ENCODE measurements around the gene TFAP2C. TPM values are rescaled to one million over a fixed set of nuclear protein-coding genes. Genes with fewer than 3 reads are reported as not detected.
A peak's percentile ranks its signal among the peaks of the same experiment; 100 is the strongest.

The TFAP2C gene
- total and polyA plus RNA-seq, 2 experiments from 2014 or later: 11.9 to 14.3 TPM

GRCh38 chr20:56616716-56617115 is 12.4 kb upstream of the TFAP2C start (continued):
- TF ChIP-seq REST (IDR thresholded peaks at IDR 0.05; ENCODE audit: unreplicated experiment) (no peak), EZH2phosphoT487 (IDR thresholded peaks at IDR 0.05; ENCODE audit: unreplicated experiment) (no peak)

DNA sequence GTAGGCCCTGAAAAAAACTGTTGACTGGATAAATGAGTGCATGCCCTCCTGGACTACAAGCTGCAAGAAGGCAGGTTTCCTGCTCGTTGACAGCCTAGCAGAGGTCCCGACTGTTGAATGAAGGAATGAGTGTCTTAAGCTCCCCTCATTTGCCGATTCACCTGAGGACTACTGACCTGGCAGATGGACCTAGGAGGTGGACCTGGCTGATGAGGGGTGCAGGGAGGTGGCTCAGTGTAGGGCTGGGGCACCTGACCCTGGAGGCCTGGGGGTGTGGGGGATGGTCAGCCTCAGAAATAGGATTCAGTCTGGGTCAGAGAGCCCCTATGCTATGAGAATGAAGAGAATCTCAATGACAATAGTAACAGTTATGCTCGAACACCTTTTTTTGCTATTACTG is 11.6 kb upstream of the TFAP2C start:
- no peak for DNase-seq (ENCODE audit: low spot score)
- no peaks in the 10 kb centered on the region for H3K36me3 Mint-ChIP-seq (ENCODE audit: low read depth)
- ATAC-seq: no peak
- no peaks in the 10 kb centered on the region for H3K9me3 Mint-ChIP-seq
- Histone ChIP-seq H4K20me1 (replicated peaks; ENCODE audit: insufficient read depth) (no peaks in the 10 kb centered on the region), H3K27me3 (ENCODE audit: insufficient read depth) (no peaks in the 10 kb centered on the region), H3K4me2 (no peak overlapping the region), H3K4me3 (no peak overlapping the region), H3F3A (replicated peaks; ENCODE audit: low read depth) (no peaks in the 10 kb centered on the region), H3K36me3 (ENCODE audit: insufficient read depth) (no peaks in the 10 kb centered on the region), H3K9me2 (ENCODE audit: insufficient read depth) (no peaks in the 10 kb centered on the region), H3K4me1 (ENCODE audit: insufficient read depth) (no peaks in the 10 kb centered on the region; the same call in 1 of the 2 replicates), H3K27ac (ENCODE audit: low read depth) (no peak overlapping the region), H3K79me2 (replicated peaks; ENCODE audit: insufficient read depth) (no peaks in the 10 kb centered on the region), H2AFZ (no peak overlapping the region)
- peaks cover 8% of the 10 kb centered on the region for H3K4me1 Mint-ChIP-seq
- peaks cover 6% of the 10 kb centered on the region for H3K27me3 Mint-ChIP-seq (ENCODE audit: insufficient read depth, low read depth, poor library complexity)
- no peak overlapping the region for H3K4me3 Mint-ChIP-seq
- no peak overlapping the region for H3K27ac Mint-ChIP-seq
- no peak for TF ChIP-seq ZNF114 (CRISPR knock-in tag; IDR thresholded peaks at IDR 0.05)
- no peak for TF ChIP-seq STAT1 (IDR thresholded peaks at IDR 0.05; ENCODE audit: unreplicated experiment)
- no peak for TF ChIP-seq POLR2AphosphoS5 (IDR thresholded peaks at IDR 0.05; ENCODE audit: low read depth)
- no peak for TF ChIP-seq CREB1 (CRISPR knock-in tag; IDR thresholded peaks at IDR 0.05; ENCODE audit: low read depth)
- TF ChIP-seq, protein P1, sequence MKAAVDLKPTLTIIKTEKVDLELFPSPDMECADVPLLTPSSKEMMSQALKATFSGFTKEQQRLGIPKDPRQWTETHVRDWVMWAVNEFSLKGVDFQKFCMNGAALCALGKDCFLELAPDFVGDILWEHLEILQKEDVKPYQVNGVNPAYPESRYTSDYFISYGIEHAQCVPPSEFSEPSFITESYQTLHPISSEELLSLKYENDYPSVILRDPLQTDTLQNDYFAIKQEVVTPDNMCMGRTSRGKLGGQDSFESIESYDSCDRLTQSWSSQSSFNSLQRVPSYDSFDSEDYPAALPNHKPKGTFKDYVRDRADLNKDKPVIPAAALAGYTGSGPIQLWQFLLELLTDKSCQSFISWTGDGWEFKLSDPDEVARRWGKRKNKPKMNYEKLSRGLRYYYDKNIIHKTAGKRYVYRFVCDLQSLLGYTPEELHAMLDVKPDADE (IDR thresholded peaks at IDR 0.05): no peak

GRCh38 chr20:56621730-56622129 is 7.4 kb upstream of the TFAP2C start:
- Mint-ChIP-seq H3K27me3 (ENCODE audit: insufficient read depth, low read depth, poor library complexity) (peaks cover 27% of the 10 kb centered on the region), H3K4me3 (no peak overlapping the region), H3K9me3 (no peaks in the 10 kb centered on the region), H3K4me1 (peaks cover 25% of the 10 kb centered on the region), H3K27ac (no peak overlapping the region), H3K36me3 (ENCODE audit: low read depth) (no peaks in the 10 kb centered on the region)
- H3K79me2 ChIP-seq (replicated peaks; ENCODE audit: insufficient read depth): no peaks in the 10 kb centered on the region
- no peaks in the 10 kb centered on the region for H3K9me2 ChIP-seq (ENCODE audit: insufficient read depth)
- H3K36me3 ChIP-seq (ENCODE audit: insufficient read depth): no peaks in the 10 kb centered on the region
- ATAC-seq (no peak), DNase-seq (ENCODE audit: low spot score) (no peak)
- no peak overlapping the region for H3K27ac ChIP-seq (ENCODE audit: low read depth)
- H3K4me1 ChIP-seq (ENCODE audit: insufficient read depth): peaks cover 25% of the 10 kb centered on the region
- H3F3A ChIP-seq (replicated peaks; ENCODE audit: low read depth): peaks cover 5% of the 10 kb centered on the region; the same call in 1 of the 2 replicates
- H3K27me3 ChIP-seq (ENCODE audit: insufficient read depth): peaks cover 19% of the 10 kb centered on the region
- H3K4me2 ChIP-seq: no peak overlapping the region
- H3K4me3 ChIP-seq: no peak overlapping the region
- 0 out of 2 replicates have a peak overlapping the region, but pooled peaks have one; percentile 23 for H2AFZ ChIP-seq
- H4K20me1 ChIP-seq (replicated peaks; ENCODE audit: insufficient read depth): no peaks in the 10 kb centered on the region
- no peak for TF ChIP-seq EZH2phosphoT487 (IDR thresholded peaks at IDR 0.05; ENCODE audit: unreplicated experiment)
- no peak for TF ChIP-seq ZNF114 (CRISPR knock-in tag; IDR thresholded peaks at IDR 0.05)
- no peak for TF ChIP-seq NANOG (IDR thresholded peaks at IDR 0.05; ENCODE audit: borderline replicate concordance)
- TF ChIP-seq STAT1 (IDR thresholded peaks at IDR 0.05; ENCODE audit: unreplicated experiment): no peak
- TF ChIP-seq POLR2AphosphoS5 (IDR thresholded peaks at IDR 0.05; ENCODE audit: low read depth): no peak
- TF ChIP-seq, protein P2, sequence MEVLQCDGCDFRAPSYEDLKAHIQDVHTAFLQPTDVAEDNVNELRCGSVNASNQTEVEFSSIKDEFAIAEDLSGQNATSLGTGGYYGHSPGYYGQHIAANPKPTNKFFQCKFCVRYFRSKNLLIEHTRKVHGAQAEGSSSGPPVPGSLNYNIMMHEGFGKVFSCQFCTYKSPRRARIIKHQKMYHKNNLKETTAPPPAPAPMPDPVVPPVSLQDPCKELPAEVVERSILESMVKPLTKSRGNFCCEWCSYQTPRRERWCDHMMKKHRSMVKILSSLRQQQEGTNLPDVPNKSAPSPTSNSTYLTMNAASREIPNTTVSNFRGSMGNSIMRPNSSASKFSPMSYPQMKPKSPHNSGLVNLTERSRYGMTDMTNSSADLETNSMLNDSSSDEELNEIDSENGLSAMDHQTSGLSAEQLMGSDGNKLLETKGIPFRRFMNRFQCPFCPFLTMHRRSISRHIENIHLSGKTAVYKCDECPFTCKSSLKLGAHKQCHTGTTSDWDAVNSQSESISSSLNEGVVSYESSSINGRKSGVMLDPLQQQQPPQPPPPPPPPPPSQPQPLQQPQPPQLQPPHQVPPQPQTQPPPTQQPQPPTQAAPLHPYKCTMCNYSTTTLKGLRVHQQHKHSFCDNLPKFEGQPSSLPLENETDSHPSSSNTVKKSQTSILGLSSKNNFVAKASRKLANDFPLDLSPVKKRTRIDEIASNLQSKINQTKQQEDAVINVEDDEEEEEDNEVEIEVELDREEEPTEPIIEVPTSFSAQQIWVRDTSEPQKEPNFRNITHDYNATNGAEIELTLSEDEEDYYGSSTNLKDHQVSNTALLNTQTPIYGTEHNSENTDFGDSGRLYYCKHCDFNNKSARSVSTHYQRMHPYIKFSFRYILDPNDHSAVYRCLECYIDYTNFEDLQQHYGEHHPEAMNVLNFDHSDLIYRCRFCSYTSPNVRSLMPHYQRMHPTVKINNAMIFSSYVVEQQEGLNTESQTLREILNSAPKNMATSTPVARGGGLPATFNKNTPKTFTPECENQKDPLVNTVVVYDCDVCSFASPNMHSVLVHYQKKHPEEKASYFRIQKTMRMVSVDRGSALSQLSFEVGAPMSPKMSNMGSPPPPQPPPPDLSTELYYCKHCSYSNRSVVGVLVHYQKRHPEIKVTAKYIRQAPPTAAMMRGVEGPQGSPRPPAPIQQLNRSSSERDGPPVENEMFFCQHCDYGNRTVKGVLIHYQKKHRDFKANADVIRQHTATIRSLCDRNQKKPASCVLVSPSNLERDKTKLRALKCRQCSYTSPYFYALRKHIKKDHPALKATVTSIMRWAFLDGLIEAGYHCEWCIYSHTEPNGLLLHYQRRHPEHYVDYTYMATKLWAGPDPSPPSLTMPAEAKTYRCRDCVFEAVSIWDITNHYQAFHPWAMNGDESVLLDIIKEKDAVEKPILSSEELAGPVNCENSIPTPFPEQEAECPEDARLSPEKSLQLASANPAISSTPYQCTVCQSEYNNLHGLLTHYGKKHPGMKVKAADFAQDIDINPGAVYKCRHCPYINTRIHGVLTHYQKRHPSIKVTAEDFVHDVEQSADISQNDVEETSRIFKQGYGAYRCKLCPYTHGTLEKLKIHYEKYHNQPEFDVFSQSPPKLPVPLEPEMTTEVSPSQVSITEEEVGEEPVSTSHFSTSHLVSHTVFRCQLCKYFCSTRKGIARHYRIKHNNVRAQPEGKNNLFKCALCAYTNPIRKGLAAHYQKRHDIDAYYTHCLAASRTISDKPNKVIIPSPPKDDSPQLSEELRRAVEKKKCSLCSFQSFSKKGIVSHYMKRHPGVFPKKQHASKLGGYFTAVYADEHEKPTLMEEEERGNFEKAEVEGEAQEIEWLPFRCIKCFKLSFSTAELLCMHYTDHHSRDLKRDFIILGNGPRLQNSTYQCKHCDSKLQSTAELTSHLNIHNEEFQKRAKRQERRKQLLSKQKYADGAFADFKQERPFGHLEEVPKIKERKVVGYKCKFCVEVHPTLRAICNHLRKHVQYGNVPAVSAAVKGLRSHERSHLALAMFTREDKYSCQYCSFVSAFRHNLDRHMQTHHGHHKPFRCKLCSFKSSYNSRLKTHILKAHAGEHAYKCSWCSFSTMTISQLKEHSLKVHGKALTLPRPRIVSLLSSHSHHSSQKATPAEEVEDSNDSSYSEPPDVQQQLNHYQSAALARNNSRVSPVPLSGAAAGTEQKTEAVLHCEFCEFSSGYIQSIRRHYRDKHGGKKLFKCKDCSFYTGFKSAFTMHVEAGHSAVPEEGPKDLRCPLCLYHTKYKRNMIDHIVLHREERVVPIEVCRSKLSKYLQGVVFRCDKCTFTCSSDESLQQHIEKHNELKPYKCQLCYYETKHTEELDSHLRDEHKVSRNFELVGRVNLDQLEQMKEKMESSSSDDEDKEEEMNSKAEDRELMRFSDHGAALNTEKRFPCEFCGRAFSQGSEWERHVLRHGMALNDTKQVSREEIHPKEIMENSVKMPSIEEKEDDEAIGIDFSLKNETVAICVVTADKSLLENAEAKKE (CRISPR knock-in tag; IDR thresholded peaks at IDR 0.05): no peak
